Measurements from ENCODE around the gene NR4A1. TPM values are rescaled to one million over a fixed set of nuclear protein-coding genes. Genes with fewer than 3 reads are reported as not detected.
A peak's percentile ranks its signal among the peaks of the same experiment; 100 is the strongest.

The NR4A1 gene
- total RNA-seq, 2 donors from 2014 or later, result 112 to 468 TPM

DNA sequence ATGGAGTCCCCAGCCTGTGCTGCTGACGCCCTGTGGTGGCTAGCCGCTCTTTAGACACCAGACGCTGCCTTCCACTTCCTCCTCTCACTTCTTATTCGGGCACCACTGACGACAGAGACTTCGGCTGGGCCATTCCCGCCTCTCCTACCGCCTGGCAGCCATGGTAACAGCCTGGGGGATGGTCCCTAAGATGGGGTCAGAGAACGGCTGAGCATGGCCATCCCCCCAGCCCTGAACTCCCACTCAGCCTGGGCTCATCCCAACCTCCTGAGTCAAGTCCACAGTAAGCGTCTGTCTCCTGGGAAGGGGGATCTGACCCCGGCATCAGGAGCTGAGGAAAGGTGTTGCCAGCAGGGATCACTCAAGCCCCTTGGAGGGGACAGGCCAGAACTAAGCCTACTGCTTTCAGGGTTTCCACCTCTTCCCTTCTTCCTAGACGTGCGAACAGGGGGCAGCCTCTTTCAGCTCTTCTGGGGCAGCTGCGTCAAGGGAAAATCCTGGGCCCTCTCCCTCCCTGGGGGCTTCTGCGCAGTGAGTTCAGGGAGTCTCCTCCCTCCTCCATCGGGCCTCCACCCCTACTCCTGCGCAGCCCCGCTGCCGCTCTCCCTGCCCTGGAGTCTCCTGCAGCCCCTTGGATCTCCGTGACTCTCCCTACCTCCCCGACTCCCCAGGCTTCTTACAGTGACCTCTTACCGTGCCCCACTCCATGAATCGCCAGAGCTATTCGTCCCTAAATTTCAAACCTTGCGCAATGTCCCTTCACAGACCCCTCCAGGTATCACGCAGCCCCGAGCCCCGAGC, 45.1 kb upstream of the NR4A1 start:
- H3K27me3 ChIP-seq (replicated peaks; ENCODE audit: insufficient read depth), result no peaks in the 10 kb centered on the region
- TF ChIP-seq CTCF (IDR thresholded peaks at IDR 0.05), result no peak
- no peaks in the 10 kb centered on the region for H3K9me3 ChIP-seq
- no peaks in the 10 kb centered on the region for H3K36me3 ChIP-seq
- H3K4me3 ChIP-seq, result peak overlapping the region; percentile 73
- peaks cover 8 to 34% of the 10 kb centered on the region in 2 donors for H3K4me1 ChIP-seq (ENCODE audit: control insufficient read depth in 1 of 2, low read depth in 2 of 2)
- H3K27ac ChIP-seq, result no peak overlapping the region
- ATAC-seq (ENCODE audit: insufficient number of reproducible peaks, low FRiP score, low read depth), result no peak
- no peak for DNase-seq (ENCODE audit: low spot score)

DNA sequence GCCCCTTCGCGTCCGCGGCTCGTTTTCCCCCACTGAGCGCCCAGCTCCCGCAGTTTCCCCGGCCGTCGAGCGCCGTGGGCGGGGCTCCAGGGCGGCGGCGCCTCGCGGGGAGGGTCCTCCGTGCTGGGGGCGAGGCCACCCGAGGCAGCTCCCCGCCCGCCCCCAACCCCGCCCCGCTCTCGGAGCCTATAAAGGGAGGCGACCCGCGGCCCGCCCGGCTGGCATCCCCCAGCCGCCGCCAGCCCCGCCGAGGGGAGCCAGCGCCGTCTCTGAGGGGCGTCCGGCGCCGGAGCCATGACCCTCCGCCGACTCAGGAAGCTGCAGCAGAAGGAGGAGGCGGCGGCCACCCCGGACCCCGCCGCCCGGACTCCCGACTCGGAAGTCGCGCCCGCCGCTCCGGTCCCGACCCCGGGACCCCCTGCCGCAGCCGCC, 44.5 kb upstream of the NR4A1 start, which contains the start of gene TAMALIN:
TAMALIN (plus strand) TSS at position 221 of the 432 bp plus-strand sequence; CDS start at position 295, 74 bp downstream.
- no peaks in the 10 kb centered on the region for H3K27me3 ChIP-seq (replicated peaks; ENCODE audit: insufficient read depth)
- H3K4me1 ChIP-seq (ENCODE audit: control insufficient read depth in 1 of 2, low read depth in 2 of 2), result peaks cover 8 to 34% of the 10 kb centered on the region in 2 donors
- no peak for DNase-seq (ENCODE audit: low spot score)
- TF ChIP-seq CTCF (IDR thresholded peaks at IDR 0.05), result no peak
- ATAC-seq (ENCODE audit: insufficient number of reproducible peaks, low FRiP score, low read depth), result no peak
- no peaks in the 10 kb centered on the region for H3K9me3 ChIP-seq
- H3K27ac ChIP-seq, result peak within 1 kb of the TSS; percentile 32 to 37
- peak within 1 kb of the TSS; percentile 73 for H3K4me3 ChIP-seq
- H3K36me3 ChIP-seq, result no peaks in the 10 kb centered on the region

- peak overlapping the region; percentile 32 to 37 for H3K27ac ChIP-seq
- H3K27me3 ChIP-seq (replicated peaks; ENCODE audit: insufficient read depth), result no peaks in the 10 kb centered on the region
- no peaks in the 10 kb centered on the region for H3K9me3 ChIP-seq
- peaks cover 8 to 34% of the 10 kb centered on the region in 2 donors for H3K4me1 ChIP-seq (ENCODE audit: control insufficient read depth in 1 of 2, low read depth in 2 of 2)
- peak overlapping the region; percentile 73 for H3K4me3 ChIP-seq
- ATAC-seq (ENCODE audit: insufficient number of reproducible peaks, low FRiP score, low read depth), result no peak
- no peak for DNase-seq (ENCODE audit: low spot score)
- H3K36me3 ChIP-seq, result no peaks in the 10 kb centered on the region
- TF ChIP-seq CTCF (IDR thresholded peaks at IDR 0.05), result no peak
Measured at GRCh38 chr12:52007158-52007921, 43.9 kb upstream of the NR4A1 start.

DNA sequence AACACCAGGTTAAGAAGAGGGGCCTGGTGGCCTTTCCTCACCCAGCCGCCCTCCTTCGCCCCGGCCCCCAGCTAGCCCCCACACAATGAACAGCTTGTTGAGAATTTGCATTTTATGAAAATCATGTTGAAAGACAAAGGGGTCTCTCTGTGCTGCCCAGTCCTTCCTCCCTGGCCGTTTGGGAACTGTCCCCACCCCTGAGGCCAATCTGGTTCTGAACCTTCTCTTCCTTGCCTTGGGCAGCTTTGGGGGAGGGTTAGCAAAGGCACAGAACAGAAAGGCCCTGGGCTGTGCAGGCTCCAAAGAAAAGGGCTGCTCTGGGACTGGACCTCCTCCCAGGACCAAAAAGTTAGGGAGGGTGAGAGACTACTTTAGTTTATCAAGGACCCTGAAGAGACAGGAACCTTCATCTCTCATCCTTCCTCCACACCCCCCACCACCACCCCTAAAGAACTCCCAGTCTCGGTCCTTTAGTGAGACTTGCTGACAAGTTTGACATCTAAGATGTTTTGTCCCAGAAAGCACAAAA, 43.2 kb upstream of the NR4A1 start:
- peak overlapping the region; percentile 27 to 37 for H3K27ac ChIP-seq
- H3K27me3 ChIP-seq (replicated peaks; ENCODE audit: insufficient read depth), result no peaks in the 10 kb centered on the region
- no peak for ATAC-seq (ENCODE audit: insufficient number of reproducible peaks, low FRiP score, low read depth)
- no peaks in the 10 kb centered on the region for H3K9me3 ChIP-seq
- TF ChIP-seq CTCF (IDR thresholded peaks at IDR 0.05), result no peak
- H3K4me3 ChIP-seq, result peak overlapping the region; percentile 73
- H3K4me1 ChIP-seq (ENCODE audit: control insufficient read depth in 1 of 2, low read depth in 2 of 2), result peaks cover 8 to 34% of the 10 kb centered on the region in 2 donors
- no peak for DNase-seq (ENCODE audit: low spot score)
- no peaks in the 10 kb centered on the region for H3K36me3 ChIP-seq

Data from thoracic aorta (tissue), 2 donors.